WTC11 (cell line): ENCODE results near the gene NCOA3. TPM values are rescaled to one million over a fixed set of nuclear protein-coding genes. Genes with fewer than 3 reads are reported as not detected.

ENCODE experiments used
- ATAC-seq: fragments of 200-7000 bp; cut with Tn5 transposase; 2 replicates; pipeline ENCODE4 v1.10.0; 2021; ENCODE audit warnings: mild to moderate bottlenecking, moderate library complexity
- CTCF ChIA-PET: fragments of 300-600 bp; sonication (Branson Sonifier 250); formaldehyde crosslinking; loops from one replicate; lab custom pipeline; 2021; ENCODE audit warnings: antibody characterized with exemption; lab: Charles Lee
- POLR2A ChIA-PET: fragments of 350-600 bp; sonication (Branson Sonifier 250); formaldehyde crosslinking; loops from one replicate; lab custom pipeline; 2021; ENCODE audit warnings: antibody characterized with exemption; lab: Charles Lee
- DNase-seq: peaks from one replicate; pipeline ENCODE4 v3.0.0; 2021; ENCODE audit warnings: low spot score
- H3K27ac Mint-ChIP-seq: 2 replicates; pipeline ENCODE4 v1.8.0; 2021; ENCODE audit warnings: mixed read lengths
- H3K27me3 Mint-ChIP-seq: 2 replicates; pipeline ENCODE4 v1.8.0; 2021; ENCODE audit warnings: low read depth, mild to moderate bottlenecking, moderate library complexity, mixed read lengths
- H3K36me3 Mint-ChIP-seq: 2 replicates; pipeline ENCODE4 v1.8.0; 2021; ENCODE audit warnings: mixed read lengths
- H3K4me1 Mint-ChIP-seq: 2 replicates; pipeline ENCODE4 v1.8.0; 2022; ENCODE audit warnings: mixed read lengths
- H3K4me3 Mint-ChIP-seq: 2 replicates; pipeline ENCODE4 v1.8.0; 2021; ENCODE audit warnings: mild to moderate bottlenecking, moderate library complexity, mixed read lengths
- H3K9me3 Mint-ChIP-seq: 2 replicates; pipeline ENCODE4 v1.8.0; 2021; ENCODE audit warnings: mixed read lengths
- ATF1 ChIP-seq: sonication (generic); formaldehyde crosslinking; IDR thresholded peaks from 2 replicates; pipeline ENCODE4 v1.8.1; 2023; ENCODE audit warnings: mild to moderate bottlenecking, moderate library complexity, missing genetic modification reagents
- ATF6 ChIP-seq: sonication (generic); formaldehyde crosslinking; IDR thresholded peaks from 2 replicates; pipeline ENCODE4 v1.8.1; 2023; ENCODE audit warnings: mild to moderate bottlenecking, missing genetic modification reagents
- E2F5 ChIP-seq: sonication (generic); formaldehyde crosslinking; IDR thresholded peaks from 2 replicates; pipeline ENCODE4 v1.8.1; 2022; ENCODE audit warnings: mild to moderate bottlenecking, moderate library complexity, missing genetic modification reagents
- EMX1 ChIP-seq: fragments of 250-450 bp; sonication (Bioruptor Pico); IDR thresholded peaks from 2 replicates; pipeline ENCODE4 v1.8.0; 2021; ENCODE audit warnings: mild to moderate bottlenecking
- ERG ChIP-seq: fragments of 250-450 bp; sonication (Bioruptor Pico); IDR thresholded peaks from 2 replicates; pipeline ENCODE4 v1.8.0; 2021; ENCODE audit warnings: mild to moderate bottlenecking
- ESRRA ChIP-seq: sonication (generic); formaldehyde crosslinking; IDR thresholded peaks from 2 replicates; pipeline ENCODE4 v1.8.1; 2022; ENCODE audit warnings: mild to moderate bottlenecking, missing genetic modification reagents, borderline replicate concordance
- FOXP1 ChIP-seq: sonication (generic); formaldehyde crosslinking; IDR thresholded peaks from 2 replicates; pipeline ENCODE4 v1.8.0; 2022; ENCODE audit warnings: missing genetic modification reagents, mild to moderate bottlenecking, moderate library complexity, borderline replicate concordance
- JUN ChIP-seq: sonication (generic); formaldehyde crosslinking; IDR thresholded peaks from 2 replicates; pipeline ENCODE4 v1.8.0; 2023; ENCODE audit warnings: mild to moderate bottlenecking, missing genetic modification reagents
- MXD4 ChIP-seq: fragments of 250-450 bp; sonication (Bioruptor Pico); IDR thresholded peaks from 2 replicates; pipeline ENCODE4 v1.8.0; 2021; ENCODE audit warnings: mild to moderate bottlenecking, moderate library complexity, borderline replicate concordance
- NFYB ChIP-seq: sonication (generic); formaldehyde crosslinking; conservative IDR thresholded peaks from 2 replicates; pipeline ENCODE4 v1.8.0; 2022; ENCODE audit warnings: low read depth, missing genetic modification reagents
- PRRX2 ChIP-seq: fragments of 250-450 bp; sonication (Bioruptor Pico); IDR thresholded peaks from 2 replicates; pipeline ENCODE4 v1.8.0; 2021; ENCODE audit warnings: mild to moderate bottlenecking
- RELA ChIP-seq: sonication (generic); formaldehyde crosslinking; IDR thresholded peaks from 2 replicates; pipeline ENCODE4 v1.8.1; 2022; ENCODE audit warnings: missing genetic modification reagents, mild to moderate bottlenecking, borderline replicate concordance
- RORB ChIP-seq: fragments of 250-450 bp; sonication (Bioruptor Pico); IDR thresholded peaks from 2 replicates; pipeline ENCODE4 v1.9.0; 2021; ENCODE audit warnings: mild to moderate bottlenecking
- TEAD1 ChIP-seq: sonication (generic); formaldehyde crosslinking; IDR thresholded peaks from 2 replicates; pipeline ENCODE4 v1.8.0; 2022; ENCODE audit warnings: mild to moderate bottlenecking, missing genetic modification reagents
- TP53 ChIP-seq: sonication (generic); formaldehyde crosslinking; IDR thresholded peaks from 2 replicates; pipeline ENCODE4 v1.8.1; 2023; ENCODE audit warnings: mild to moderate bottlenecking, missing genetic modification reagents
- USF1 ChIP-seq: sonication (generic); formaldehyde crosslinking; IDR thresholded peaks from 2 replicates; pipeline ENCODE4 v1.8.0; 2022; ENCODE audit warnings: mild to moderate bottlenecking, missing genetic modification reagents
- USF2 ChIP-seq: sonication (generic); formaldehyde crosslinking; IDR thresholded peaks from 2 replicates; pipeline ENCODE4 v1.8.1; 2023; ENCODE audit warnings: mild to moderate bottlenecking, missing genetic modification reagents, moderate library complexity
- ZNF121 ChIP-seq: sonication (generic); formaldehyde crosslinking; IDR thresholded peaks from 2 replicates; pipeline ENCODE4 v1.8.0; 2023; ENCODE audit warnings: missing genetic modification reagents
- ZNF219 ChIP-seq: sonication (generic); formaldehyde crosslinking; IDR thresholded peaks from 2 replicates; pipeline ENCODE4 v1.8.0; 2023; ENCODE audit warnings: missing genetic modification reagents, mild to moderate bottlenecking, borderline replicate concordance
- ZNF232 ChIP-seq: sonication (generic); formaldehyde crosslinking; IDR thresholded peaks from 2 replicates; pipeline ENCODE4 v1.8.0; 2022; ENCODE audit warnings: mild to moderate bottlenecking, missing genetic modification reagents
- ZNF317 ChIP-seq: sonication (generic); formaldehyde crosslinking; IDR thresholded peaks from 2 replicates; pipeline ENCODE4 v1.8.1; 2023; ENCODE audit warnings: low read depth, mild to moderate bottlenecking, moderate library complexity, missing genetic modification reagents, borderline replicate concordance
- ZNF532 ChIP-seq: fragments of 250-450 bp; sonication (Bioruptor Pico); IDR thresholded peaks from 2 replicates; pipeline ENCODE4 v1.9.0; 2021; ENCODE audit warnings: mild to moderate bottlenecking, borderline replicate concordance
- total RNA-seq: library from RNA; stranded (reverse); gene quantifications from 3 replicates; pipeline ENCODE4 v1.2.3, GENCODE V29; 2021
- TF ChIP-seq, protein P1 (sequence below): sonication (generic); formaldehyde crosslinking; conservative IDR thresholded peaks from 2 replicates; pipeline ENCODE4 v1.8.1; 2023; ENCODE audit warnings: mild to moderate bottlenecking, low read depth, missing genetic modification reagents, moderate library complexity

Gene NCOA3
- total RNA-seq, 1 experiment from 2014 or later: 25.2 TPM

DNA sequence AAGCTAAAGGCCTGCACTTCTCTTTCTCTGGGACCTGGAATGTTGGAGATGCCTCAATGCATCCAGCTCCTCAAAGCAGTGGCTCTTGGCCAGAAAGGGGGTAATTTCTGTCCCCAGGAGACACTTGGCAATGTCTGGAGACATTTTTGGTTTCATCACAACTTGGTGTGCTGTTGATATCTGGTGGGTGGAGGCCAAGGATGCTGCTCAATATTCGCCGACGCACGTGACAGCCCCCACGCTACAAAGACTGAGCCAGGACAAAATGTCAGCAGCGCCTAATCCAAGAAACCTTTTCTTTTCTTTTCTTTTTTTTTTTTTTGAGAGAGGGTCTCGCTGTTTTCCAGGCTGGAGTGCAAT, 203.8 kb downstream of the NCOA3 start:
- no peak for TF ChIP-seq E2F5
- TF ChIP-seq ESRRA (CRISPR knock-in tag): no peak
- no peak for TF ChIP-seq TP53 (CRISPR knock-in tag)
- TF ChIP-seq RELA (CRISPR knock-in tag): no peak
- TF ChIP-seq JUN (CRISPR knock-in tag): no peak
- TF ChIP-seq EMX1 (CRISPR knock-in tag): no peak
- TF ChIP-seq USF1 (CRISPR knock-in tag): no peak
- TF ChIP-seq ZNF121 (CRISPR knock-in tag): no peak
- no peak for TF ChIP-seq NFYB
- TF ChIP-seq ZNF219: no peak
- TF ChIP-seq ATF1 (CRISPR knock-in tag): no peak
- no peak for TF ChIP-seq PRRX2
- no peak for TF ChIP-seq FOXP1 (CRISPR knock-in tag)
- no peak for TF ChIP-seq ATF6 (CRISPR knock-in tag)
- TF ChIP-seq, all 79 proteins: peak for 0
- no peak for DNase-seq
- no peak overlapping the region for H3K4me3 Mint-ChIP-seq
- H3K4me1 Mint-ChIP-seq: peaks cover 14% of the 10 kb centered on the region
- H3K27ac Mint-ChIP-seq: no peak overlapping the region
- POLR2A ChIA-PET: no interaction called here
- no peaks in the 10 kb centered on the region for H3K9me3 Mint-ChIP-seq
- H3K36me3 Mint-ChIP-seq: no peaks in the 10 kb centered on the region
- H3K27me3 Mint-ChIP-seq: no peaks in the 10 kb centered on the region
- no peak for ATAC-seq
- CTCF ChIA-PET: interaction anchor here (0.8 to 1.2 kb wide), 2 partner anchors 23 to 42 kb away, joined by 3 to 6 read pairs; no protein-coding TSS in a partner anchor

DNA sequence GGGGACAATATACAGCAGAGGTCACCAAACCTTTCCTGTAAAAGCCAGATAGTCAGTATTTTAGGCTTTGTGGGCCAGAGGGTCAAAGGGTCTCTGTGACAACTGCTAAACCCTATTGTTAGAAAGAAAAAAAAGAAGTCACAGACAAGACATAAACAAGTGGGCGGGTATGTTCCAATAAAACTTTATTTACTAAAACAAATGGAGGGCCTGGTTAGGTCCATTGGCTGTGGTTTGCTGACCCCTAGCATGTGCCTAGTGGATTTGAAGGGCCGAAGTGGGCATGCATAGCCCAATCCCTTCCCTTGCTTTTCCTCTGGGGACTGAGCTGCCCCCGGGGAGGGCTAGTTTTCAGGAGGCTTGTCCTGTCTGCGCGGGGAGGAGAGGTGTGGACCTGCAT, 204.7 kb downstream of the NCOA3 start:
- DNase-seq (no peak), ATAC-seq (no peak)
- no peak for TF ChIP-seq MXD4 (CRISPR knock-in tag)
- no peak for TF ChIP-seq USF2 (CRISPR knock-in tag)
- no peak for TF ChIP-seq ZNF232 (CRISPR knock-in tag)
- no peak for TF ChIP-seq ZNF532 (CRISPR knock-in tag)
- TF ChIP-seq ERG (CRISPR knock-in tag): no peak
- TF ChIP-seq, protein P1, sequence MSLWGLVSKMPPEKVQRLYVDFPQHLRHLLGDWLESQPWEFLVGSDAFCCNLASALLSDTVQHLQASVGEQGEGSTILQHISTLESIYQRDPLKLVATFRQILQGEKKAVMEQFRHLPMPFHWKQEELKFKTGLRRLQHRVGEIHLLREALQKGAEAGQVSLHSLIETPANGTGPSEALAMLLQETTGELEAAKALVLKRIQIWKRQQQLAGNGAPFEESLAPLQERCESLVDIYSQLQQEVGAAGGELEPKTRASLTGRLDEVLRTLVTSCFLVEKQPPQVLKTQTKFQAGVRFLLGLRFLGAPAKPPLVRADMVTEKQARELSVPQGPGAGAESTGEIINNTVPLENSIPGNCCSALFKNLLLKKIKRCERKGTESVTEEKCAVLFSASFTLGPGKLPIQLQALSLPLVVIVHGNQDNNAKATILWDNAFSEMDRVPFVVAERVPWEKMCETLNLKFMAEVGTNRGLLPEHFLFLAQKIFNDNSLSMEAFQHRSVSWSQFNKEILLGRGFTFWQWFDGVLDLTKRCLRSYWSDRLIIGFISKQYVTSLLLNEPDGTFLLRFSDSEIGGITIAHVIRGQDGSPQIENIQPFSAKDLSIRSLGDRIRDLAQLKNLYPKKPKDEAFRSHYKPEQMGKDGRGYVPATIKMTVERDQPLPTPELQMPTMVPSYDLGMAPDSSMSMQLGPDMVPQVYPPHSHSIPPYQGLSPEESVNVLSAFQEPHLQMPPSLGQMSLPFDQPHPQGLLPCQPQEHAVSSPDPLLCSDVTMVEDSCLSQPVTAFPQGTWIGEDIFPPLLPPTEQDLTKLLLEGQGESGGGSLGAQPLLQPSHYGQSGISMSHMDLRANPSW (CRISPR knock-in tag): no peak
- no peak for TF ChIP-seq RORB (CRISPR knock-in tag)
- no peak for TF ChIP-seq TEAD1
- TF ChIP-seq ZNF317 (CRISPR knock-in tag): no peak
- no peak overlapping the region for H3K4me3 Mint-ChIP-seq
- no peaks in the 10 kb centered on the region for H3K9me3 Mint-ChIP-seq
- POLR2A ChIA-PET: no interaction called here
- peaks cover 16% of the 10 kb centered on the region for H3K4me1 Mint-ChIP-seq
- CTCF ChIA-PET: interaction anchor here (1.1 kb wide), 1 partner anchor 42 kb away, joined by 4 read pairs; no protein-coding TSS in a partner anchor
- H3K36me3 Mint-ChIP-seq: no peaks in the 10 kb centered on the region
- H3K27ac Mint-ChIP-seq: no peak overlapping the region
- no peaks in the 10 kb centered on the region for H3K27me3 Mint-ChIP-seq
